Fibroblast of skin of right biceps (primary cell): ENCODE results near the gene PCDHGB6.
"Not testable (repeated sequence)": the region's sequence is repeated elsewhere in the genome, so short reads cannot be mapped to it uniquely, and the experiment has no call there.

ENCODE experiments used
- DNase-seq: peaks from one replicate; pipeline ENCODE4 v3.0.0-alpha.2; 2013

Gene PCDHGB6

GRCh38 chr5:141389153-141390042 is 18.4 kb upstream of the PCDHGB6 start:
- DNase-seq, result no peak

GRCh38 chr5:141392429-141393198 is 15.2 kb upstream of the PCDHGB6 start, which contains the start of gene PCDHGA8:
Gene PCDHGA8, plus strand, starts transcription at chr5:141392633. Its CDS starts 181 bp downstream, at chr5:141392814.
- peak; percentile 57 for DNase-seq

GRCh38 chr5:141393267-141393666 is 14.6 kb upstream of the PCDHGB6 start:
- DNase-seq, result no peak

- DNase-seq, result not testable (repeated sequence)
Observed at GRCh38 chr5:141394401-141395187, 13.2 kb upstream of the PCDHGB6 start.

- peak; percentile 70 for DNase-seq
Observed at GRCh38 chr5:141397756-141398551, 9.9 kb upstream of the PCDHGB6 start, which contains the start of gene PCDHGB5. Gene PCDHGB5, plus strand, starts transcription at chr5:141397947. Its CDS starts 181 bp downstream, at chr5:141398128.

- no peak for DNase-seq
Observed at GRCh38 chr5:141398608-141399007, 9.2 kb upstream of the PCDHGB6 start.

- no peak for DNase-seq
Observed at GRCh38 chr5:141399555-141400258, 8.1 kb upstream of the PCDHGB6 start.

- peak; percentile 48 for DNase-seq
Observed at GRCh38 chr5:141402553-141403243, 5.1 kb upstream of the PCDHGB6 start, which contains the start of gene PCDHGA9. Gene PCDHGA9, plus strand, starts transcription at chr5:141402778. Its CDS starts 175 bp downstream, at chr5:141402953.

GRCh38 chr5:141403387-141403786 is 4.4 kb upstream of the PCDHGB6 start:
- DNase-seq, result no peak

- DNase-seq, result no peak
Observed at GRCh38 chr5:141409598-141410306, 1.9 kb downstream of the PCDHGB6 start.

GRCh38 chr5:141411575-141411974 is 3.8 kb downstream of the PCDHGB6 start:
- no peak for DNase-seq

GRCh38 chr5:141412854-141413539 is 5.2 kb downstream of the PCDHGB6 start, which contains the start of gene PCDHGA10:
Gene PCDHGA10, plus strand, starts transcription at chr5:141412987. Its CDS starts 189 bp downstream, at chr5:141413176.
- peak; percentile 75 for DNase-seq

- no peak for DNase-seq
Observed at GRCh38 chr5:141413540-141414069, 5.8 kb downstream of the PCDHGB6 start.

GRCh38 chr5:141414548-141415274 is 6.9 kb downstream of the PCDHGB6 start:
- not testable (repeated sequence) for DNase-seq

GRCh38 chr5:141415275-141415618 is 7.4 kb downstream of the PCDHGB6 start:
- not testable (repeated sequence) for DNase-seq

- peak; percentile 85 for DNase-seq
Observed at GRCh38 chr5:141417494-141418172, 9.8 kb downstream of the PCDHGB6 start, which contains the start of gene PCDHGB7. Gene PCDHGB7, plus strand, starts transcription at chr5:141417677. Its CDS starts 183 bp downstream, at chr5:141417860.
